Measurements from ENCODE around the gene ATE1.

- TF ChIP-seq CTCF (IDR thresholded peaks at IDR 0.05) (no peak), POLR2A (IDR thresholded peaks at IDR 0.05) (no peak), POLR2AphosphoS5 (IDR thresholded peaks at IDR 0.05) (no peak)
Observed at GRCh38 chr10:121822180-121822579, 105.7 kb downstream of the ATE1 start.
